Measurements from ENCODE around the gene FBXO10.
"Not testable (repeated sequence)": the region's sequence is repeated elsewhere in the genome, so short reads cannot be mapped to it uniquely, and the experiment has no call there.

FBXO10 gene

DNA sequence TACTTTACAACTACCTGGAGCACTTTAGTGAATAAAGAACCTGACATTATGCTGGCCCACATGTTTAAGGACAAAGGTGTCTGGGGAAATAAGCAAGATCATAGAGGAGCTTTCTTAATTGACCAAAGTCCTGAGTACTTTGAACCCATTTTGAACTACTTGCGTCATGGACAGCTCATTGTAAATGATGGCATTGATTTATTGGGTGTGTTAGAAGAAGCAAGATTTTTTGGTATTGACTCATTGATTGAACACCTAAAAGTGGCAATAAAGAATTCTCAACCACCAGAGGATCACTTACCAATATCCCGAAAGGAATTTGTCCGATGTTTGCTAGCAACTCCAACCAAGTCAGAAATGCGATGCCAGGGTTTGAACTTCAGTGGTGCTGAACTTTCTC is 98.7 kb downstream of the FBXO10 start:
- not testable (repeated sequence) for DNase-seq (ENCODE audit: low spot score)

GRCh38 chr9:37476930-37477329 is 99.2 kb downstream of the FBXO10 start:
- no peak for DNase-seq (ENCODE audit: low spot score)

DNA sequence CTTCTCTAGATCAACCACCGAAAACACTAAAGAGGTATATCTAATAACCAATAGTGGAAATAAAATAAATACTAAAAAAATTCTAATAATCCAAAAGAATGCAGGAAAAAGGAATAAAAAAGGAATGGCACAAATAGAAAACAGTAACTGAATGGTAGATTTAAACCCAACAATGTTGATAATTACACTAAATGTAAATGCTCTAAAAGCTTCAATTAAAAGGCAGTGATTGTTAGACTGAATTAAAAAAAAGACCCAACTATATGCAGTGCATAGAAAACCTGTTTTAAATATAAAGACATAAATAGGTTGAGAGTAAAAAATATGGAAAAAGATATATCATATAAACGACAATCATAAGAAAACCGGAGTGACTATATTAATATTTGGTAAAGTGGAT is 101.7 kb downstream of the FBXO10 start:
- DNase-seq (ENCODE audit: low spot score), result no peak

- not testable (repeated sequence) for DNase-seq (ENCODE audit: low spot score)
These were observed 102.2 kb downstream of the FBXO10 start for GRCh38 chr9:37473982-37474381.

GRCh38 chr9:37471942-37472684 is 104.1 kb downstream of the FBXO10 start:
- DNase-seq (ENCODE audit: low spot score), result peak; percentile 68

DNA sequence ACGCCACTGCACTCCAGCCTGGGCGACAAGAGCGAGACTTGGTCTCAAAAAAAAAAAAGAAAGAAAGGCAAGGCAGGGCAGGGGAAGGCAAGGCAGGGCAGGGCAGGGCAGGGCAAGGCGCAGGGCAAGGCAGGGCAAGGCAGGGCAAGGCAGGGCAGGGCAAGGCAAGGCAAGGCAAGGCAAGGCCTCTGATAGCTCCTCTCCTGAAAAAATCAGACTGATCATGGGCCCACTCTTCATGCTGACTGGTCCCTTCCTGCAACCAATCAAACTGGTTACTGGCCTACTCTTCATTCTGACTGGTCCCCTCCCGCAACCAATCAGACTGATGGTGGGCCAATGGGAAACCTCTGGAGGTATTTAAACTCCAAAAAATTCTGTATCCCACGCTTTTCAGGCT is 107.6 kb downstream of the FBXO10 start:
- no peak for DNase-seq (ENCODE audit: low spot score)

GRCh38 chr9:37467530-37467929 is 108.7 kb downstream of the FBXO10 start:
- DNase-seq (ENCODE audit: low spot score), result not testable (repeated sequence)

DNA sequence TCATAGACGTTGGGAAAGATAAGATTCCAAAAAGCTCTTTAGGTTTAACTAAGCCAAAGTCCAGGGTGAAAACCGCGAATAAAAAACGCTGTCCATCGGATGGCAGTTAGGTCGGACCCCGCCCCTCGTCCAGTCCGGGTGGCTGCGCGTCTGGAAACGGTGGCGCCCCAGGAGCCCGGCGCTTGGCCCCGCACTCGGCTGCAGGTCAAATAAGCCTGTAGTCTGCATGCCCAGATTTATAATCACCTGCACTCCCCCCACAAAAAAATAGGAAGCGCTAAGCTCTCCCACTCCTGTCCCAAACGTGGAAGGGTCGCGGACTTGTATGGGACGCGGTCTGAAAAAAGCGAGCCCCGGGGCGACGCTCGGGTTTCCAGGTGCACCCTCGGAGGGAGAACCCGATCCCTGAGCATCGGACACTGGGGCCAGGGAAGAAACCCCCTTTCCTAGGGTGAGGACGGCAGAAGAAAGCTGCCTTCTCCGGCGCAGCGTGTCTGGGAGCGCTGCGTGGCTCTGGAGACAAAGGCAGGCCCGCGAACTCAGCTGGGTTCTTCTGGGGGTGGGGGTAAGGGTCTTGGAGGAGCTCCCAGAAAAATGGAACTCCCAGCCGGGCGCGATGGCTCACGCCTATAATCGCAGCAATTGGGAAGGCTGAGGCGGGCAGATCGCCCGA is 110.0 kb downstream of the FBXO10 start:
- DNase-seq (ENCODE audit: low spot score), result peak; percentile 67

- DNase-seq (ENCODE audit: low spot score), result peak; percentile 97
These were observed 110.7 kb downstream of the FBXO10 start, which contains the start of gene ZBTB5 for GRCh38 chr9:37465249-37466036. Gene ZBTB5, minus strand, starts transcription at chr9:37465450. Its CDS starts 22,899 bp downstream, at chr9:37442551.

DNA sequence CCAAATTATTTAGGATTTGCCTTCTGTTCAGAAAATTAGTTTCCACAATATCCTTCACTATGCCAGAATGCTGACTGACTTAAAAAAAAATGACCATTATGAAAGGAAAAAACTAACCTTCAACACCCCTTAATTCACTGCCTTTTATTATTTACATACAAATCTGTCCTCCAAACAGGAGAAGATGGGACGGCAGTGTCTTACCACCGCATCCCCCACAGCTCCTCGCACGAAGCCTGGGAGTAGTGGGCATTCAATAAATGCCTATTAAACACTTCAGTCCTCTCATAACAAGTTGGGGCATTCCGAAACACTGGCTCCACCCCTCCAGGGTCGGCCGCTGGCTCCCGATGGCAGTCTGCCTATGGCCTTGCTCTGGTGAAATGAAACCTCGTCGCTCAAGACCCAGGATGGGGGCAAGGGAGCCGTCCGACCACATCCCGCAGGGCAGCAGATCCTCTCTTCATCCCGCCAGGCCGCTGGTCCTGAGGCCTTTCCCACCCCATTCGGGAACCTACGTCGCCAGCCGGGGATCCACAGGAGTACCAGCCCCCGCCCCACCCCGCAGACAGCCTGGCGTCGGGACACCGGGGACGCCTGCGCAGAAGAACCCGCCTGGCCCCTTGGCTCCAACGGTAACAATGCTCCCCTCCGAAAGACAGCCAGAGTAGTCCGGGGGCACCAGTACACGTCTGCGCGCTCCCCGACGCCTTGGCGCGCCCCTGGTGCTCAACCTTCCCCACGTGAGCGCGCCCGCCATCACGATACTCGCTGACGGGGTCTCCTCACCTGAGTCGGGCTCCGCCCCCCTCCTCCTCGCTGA is 111.5 kb downstream of the FBXO10 start:
- peak; percentile 71 for DNase-seq (ENCODE audit: low spot score)

- no peak for DNase-seq (ENCODE audit: low spot score)
These were observed 112.2 kb downstream of the FBXO10 start for GRCh38 chr9:37464006-37464405.

All from AG08396 (cell line).